ENCODE results near the gene SBF1.

GRCh38 chr22:50459496-50460140 is 15.2 kb downstream of the SBF1 start:
- TF ChIP-seq CTCF (IDR thresholded peaks at IDR 0.05), result no peak
- TF ChIP-seq POLR2A (IDR thresholded peaks at IDR 0.05), result no peak
- TF ChIP-seq EP300 (IDR thresholded peaks at IDR 0.05), result no peak
